WTC11 (cell line): ENCODE results near the gene MSH2. TPM values are rescaled to one million over a fixed set of nuclear protein-coding genes. Genes with fewer than 3 reads are reported as not detected.

ENCODE experiments used
- ATAC-seq: fragments of 200-7000 bp; cut with Tn5 transposase; 2 replicates; pipeline ENCODE4 v1.10.0; 2021; ENCODE audit warnings: mild to moderate bottlenecking, moderate library complexity
- Bru-seq: library from RNA; stranded (reverse); fragments of 400-500 nt; gene quantifications from one replicate; lab custom pipeline; 2021; lab: Mats Ljungman, UMichigan
- CTCF ChIA-PET: fragments of 300-600 bp; sonication (Branson Sonifier 250); formaldehyde crosslinking; loops from one replicate; lab custom pipeline; 2021; ENCODE audit warnings: antibody characterized with exemption; lab: Charles Lee
- POLR2A ChIA-PET: fragments of 350-600 bp; sonication (Branson Sonifier 250); formaldehyde crosslinking; loops from one replicate; lab custom pipeline; 2021; ENCODE audit warnings: antibody characterized with exemption; lab: Charles Lee
- DNase-seq: peaks from one replicate; pipeline ENCODE4 v3.0.0; 2021; ENCODE audit warnings: low spot score
- H3K27ac Mint-ChIP-seq: 2 replicates; pipeline ENCODE4 v1.8.0; 2021; ENCODE audit warnings: mixed read lengths
- H3K27me3 Mint-ChIP-seq: 2 replicates; pipeline ENCODE4 v1.8.0; 2021; ENCODE audit warnings: low read depth, mild to moderate bottlenecking, moderate library complexity, mixed read lengths
- H3K36me3 Mint-ChIP-seq: 2 replicates; pipeline ENCODE4 v1.8.0; 2021; ENCODE audit warnings: mixed read lengths
- H3K4me1 Mint-ChIP-seq: 2 replicates; pipeline ENCODE4 v1.8.0; 2022; ENCODE audit warnings: mixed read lengths
- H3K4me3 Mint-ChIP-seq: 2 replicates; pipeline ENCODE4 v1.8.0; 2021; ENCODE audit warnings: mild to moderate bottlenecking, moderate library complexity, mixed read lengths
- H3K9me3 Mint-ChIP-seq: 2 replicates; pipeline ENCODE4 v1.8.0; 2021; ENCODE audit warnings: mixed read lengths
- ARID4B ChIP-seq: sonication (generic); formaldehyde crosslinking; IDR thresholded peaks from 2 replicates; pipeline ENCODE4 v1.8.0; 2023; ENCODE audit warnings: missing genetic modification reagents, mild to moderate bottlenecking, borderline replicate concordance
- ATF1 ChIP-seq: sonication (generic); formaldehyde crosslinking; IDR thresholded peaks from 2 replicates; pipeline ENCODE4 v1.8.1; 2023; ENCODE audit warnings: mild to moderate bottlenecking, moderate library complexity, missing genetic modification reagents
- E2F4 ChIP-seq: sonication (generic); formaldehyde crosslinking; IDR thresholded peaks from 2 replicates; pipeline ENCODE4 v1.8.1; 2022; ENCODE audit warnings: low read depth, mild to moderate bottlenecking, moderate library complexity, missing genetic modification reagents, borderline replicate concordance
- GABPB1 ChIP-seq: sonication (generic); formaldehyde crosslinking; IDR thresholded peaks from 2 replicates; pipeline ENCODE4 v1.8.1; 2023; ENCODE audit warnings: mild to moderate bottlenecking, missing genetic modification reagents
- GTF2I ChIP-seq: fragments of 250-450 bp; sonication (Bioruptor Pico); conservative IDR thresholded peaks from 2 replicates; pipeline ENCODE4 v1.4.0; 2021; ENCODE audit warnings: mild to moderate bottlenecking
- IRF2 ChIP-seq: sonication (generic); formaldehyde crosslinking; IDR thresholded peaks from 2 replicates; pipeline ENCODE4 v1.8.0; 2022; ENCODE audit warnings: low read depth, missing genetic modification reagents, borderline replicate concordance
- JUN ChIP-seq: sonication (generic); formaldehyde crosslinking; IDR thresholded peaks from 2 replicates; pipeline ENCODE4 v1.8.0; 2023; ENCODE audit warnings: mild to moderate bottlenecking, missing genetic modification reagents
- NFE2L1 ChIP-seq: sonication (generic); formaldehyde crosslinking; IDR thresholded peaks from 2 replicates; pipeline ENCODE4 v1.8.1; 2023; ENCODE audit warnings: missing genetic modification reagents
- NFYB ChIP-seq: sonication (generic); formaldehyde crosslinking; conservative IDR thresholded peaks from 2 replicates; pipeline ENCODE4 v1.8.0; 2022; ENCODE audit warnings: low read depth, missing genetic modification reagents
- PREB ChIP-seq: sonication (generic); formaldehyde crosslinking; IDR thresholded peaks from 2 replicates; pipeline ENCODE4 v1.8.1; 2022; ENCODE audit warnings: mild to moderate bottlenecking, missing genetic modification reagents, moderate library complexity, borderline replicate concordance
- PRRX2 ChIP-seq: fragments of 250-450 bp; sonication (Bioruptor Pico); IDR thresholded peaks from 2 replicates; pipeline ENCODE4 v1.8.0; 2021; ENCODE audit warnings: mild to moderate bottlenecking
- SMAD4 ChIP-seq: sonication (generic); formaldehyde crosslinking; IDR thresholded peaks from 2 replicates; pipeline ENCODE4 v1.8.0; 2022; ENCODE audit warnings: mild to moderate bottlenecking, missing genetic modification reagents
- TEAD1 ChIP-seq: sonication (generic); formaldehyde crosslinking; IDR thresholded peaks from 2 replicates; pipeline ENCODE4 v1.8.0; 2022; ENCODE audit warnings: mild to moderate bottlenecking, missing genetic modification reagents
- TEAD4 ChIP-seq: sonication (generic); formaldehyde crosslinking; IDR thresholded peaks from 2 replicates; pipeline ENCODE4 v1.8.0; 2022; ENCODE audit warnings: mild to moderate bottlenecking, missing genetic modification reagents
- ZBTB21 ChIP-seq: sonication (generic); formaldehyde crosslinking; IDR thresholded peaks from 2 replicates; pipeline ENCODE4 v1.8.1; 2023; ENCODE audit warnings: mild to moderate bottlenecking, missing genetic modification reagents, borderline replicate concordance
- long read RNA-seq, 3 experiments: library from RNA in 1 of 3; library from capped mRNA in 1 of 3; library from polyadenylated mRNA in 1 of 3; unstranded in 2 of 3; stranded (forward) in 1 of 3; transcript quantifications; one replicate each; pipeline ENCODE4 v2.0.0, GENCODE V29; 2021
- total RNA-seq: library from RNA; stranded (reverse); gene quantifications from 3 replicates; pipeline ENCODE4 v1.2.3, GENCODE V29; 2021
- TF ChIP-seq, protein P1 (sequence below): sonication (generic); formaldehyde crosslinking; IDR thresholded peaks from 2 replicates; pipeline ENCODE4 v1.8.0; 2022; ENCODE audit warnings: mild to moderate bottlenecking, missing genetic modification reagents
- TF ChIP-seq, protein P2 (sequence below): sonication (generic); formaldehyde crosslinking; IDR thresholded peaks from 2 replicates; pipeline ENCODE4 v1.8.0; 2022; ENCODE audit warnings: mild to moderate bottlenecking, missing genetic modification reagents
- TF ChIP-seq, protein P3 (sequence below): sonication (generic); formaldehyde crosslinking; IDR thresholded peaks from 2 replicates; pipeline ENCODE4 v1.8.0; 2022; ENCODE audit warnings: missing genetic modification reagents
- TF ChIP-seq, protein P4 (sequence below): sonication (generic); formaldehyde crosslinking; IDR thresholded peaks from 2 replicates; pipeline ENCODE4 v1.8.0; 2023; ENCODE audit warnings: missing genetic modification reagents

MSH2 gene
- 207 to 244 TPM (median 209 TPM) in 3 replicates for total RNA-seq
- percentile 89 among the genes with signal in this experiment for Bru-seq, nascent RNA
- long read RNA-seq, experiment 1, full-length matches to known transcripts, result 1,120 of 1,370 reads
- long read RNA-seq, experiment 1, partial matches to known transcripts, result 128 of 1,370 reads
- long read RNA-seq, experiment 1, other reads (novel, unspliced or antisense), result 122 of 1,370 reads
- long read RNA-seq, experiment 2, transcript MSH2-201 (16 exons, 3,307 nt), result major isoform, 172 of 374 reads
- long read RNA-seq, experiment 2, partial matches to known transcripts, result 153 of 374 reads
- long read RNA-seq, experiment 2, other reads (novel, unspliced or antisense), result 49 of 374 reads
- long read RNA-seq, experiment 3, transcript MSH2-201 (16 exons, 3,307 nt), result major isoform, 165 of 249 reads
- long read RNA-seq, experiment 3, partial matches to known transcripts, result 64 of 249 reads
- long read RNA-seq, experiment 3, other reads (novel, unspliced or antisense), result 18 of 249 reads

DNA sequence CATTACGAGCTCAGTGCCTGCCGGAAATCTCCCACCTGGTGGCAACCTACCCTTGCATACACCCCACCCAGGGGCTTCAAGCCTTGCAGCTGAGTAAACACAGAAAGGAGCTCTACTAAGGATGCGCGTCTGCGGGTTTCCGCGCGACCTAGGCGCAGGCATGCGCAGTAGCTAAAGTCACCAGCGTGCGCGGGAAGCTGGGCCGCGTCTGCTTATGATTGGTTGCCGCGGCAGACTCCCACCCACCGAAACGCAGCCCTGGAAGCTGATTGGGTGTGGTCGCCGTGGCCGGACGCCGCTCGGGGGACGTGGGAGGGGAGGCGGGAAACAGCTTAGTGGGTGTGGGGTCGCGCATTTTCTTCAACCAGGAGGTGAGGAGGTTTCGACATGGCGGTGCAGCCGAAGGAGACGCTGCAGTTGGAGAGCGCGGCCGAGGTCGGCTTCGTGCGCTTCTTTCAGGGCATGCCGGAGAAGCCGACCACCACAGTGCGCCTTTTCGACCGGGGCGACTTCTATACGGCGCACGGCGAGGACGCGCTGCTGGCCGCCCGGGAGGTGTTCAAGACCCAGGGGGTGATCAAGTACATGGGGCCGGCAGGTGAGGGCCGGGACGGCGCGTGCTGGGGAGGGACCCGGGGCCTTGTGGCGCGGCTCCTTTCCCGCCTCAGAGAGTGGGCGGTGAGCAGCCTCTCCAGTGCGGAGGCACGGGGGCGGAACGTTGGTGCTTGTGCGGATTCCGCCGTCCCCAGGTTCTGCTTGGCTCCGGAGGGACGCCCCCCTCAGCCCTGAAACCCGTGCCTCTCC lies at the start of gene MSH2:
MSH2 (plus strand) TSS at position 352 of the 804 bp plus-strand sequence; CDS start at position 388, 36 bp downstream.
- H3K9me3 Mint-ChIP-seq, result peaks cover 13% of the 10 kb centered on the region
- H3K4me1 Mint-ChIP-seq, result peaks cover 44% of the 10 kb centered on the region
- ChIA-PET POLR2A (interaction anchor here (0.5 to 2.1 kb wide), 7 partner anchors 11 to 354 kb away, joined by 3 to 17 read pairs (median 5); no protein-coding TSS in a partner anchor), CTCF (interaction anchor here (0.6 to 2.6 kb wide), 11 partner anchors 13 to 380 kb away, joined by 3 to 34 read pairs (median 5); partner anchors contain the start of gene MSH6)
- DNase-seq (peak; percentile 95), ATAC-seq (peak; percentile 91)
- peak within 1 kb of the TSS; percentile 100 for H3K27ac Mint-ChIP-seq
- peaks cover 33% of the 10 kb centered on the region for H3K36me3 Mint-ChIP-seq
- peak within 1 kb of the TSS; percentile 91 for H3K4me3 Mint-ChIP-seq
- H3K27me3 Mint-ChIP-seq, result no peaks in the 10 kb centered on the region
- peak; percentile 49; the same call in 1 of the 2 replicates for TF ChIP-seq JUN
- TF ChIP-seq GABPB1 (CRISPR knock-in tag), result peak; percentile 10; the same call in 1 of the 2 replicates
- TF ChIP-seq TEAD1 (CRISPR knock-in tag), result peak; percentile 63
- TF ChIP-seq ZBTB21 (CRISPR knock-in tag), result 0 out of 2 replicates have a peak, but pooled peaks have one; percentile 50
- TF ChIP-seq E2F4 (CRISPR knock-in tag), result peak; percentile 95
- TF ChIP-seq, protein P1, sequence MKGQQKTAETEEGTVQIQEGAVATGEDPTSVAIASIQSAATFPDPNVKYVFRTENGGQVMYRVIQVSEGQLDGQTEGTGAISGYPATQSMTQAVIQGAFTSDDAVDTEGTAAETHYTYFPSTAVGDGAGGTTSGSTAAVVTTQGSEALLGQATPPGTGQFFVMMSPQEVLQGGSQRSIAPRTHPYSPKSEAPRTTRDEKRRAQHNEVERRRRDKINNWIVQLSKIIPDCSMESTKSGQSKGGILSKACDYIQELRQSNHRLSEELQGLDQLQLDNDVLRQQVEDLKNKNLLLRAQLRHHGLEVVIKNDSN (CRISPR knock-in tag), result peak; percentile 49; the same call in 1 of the 2 replicates
- TF ChIP-seq PRRX2, result no peak
- no peak for TF ChIP-seq ATF1
- peak; percentile 70; the same call in 1 of the 2 replicates for TF ChIP-seq SMAD4 (CRISPR knock-in tag)
- TF ChIP-seq, protein P2, sequence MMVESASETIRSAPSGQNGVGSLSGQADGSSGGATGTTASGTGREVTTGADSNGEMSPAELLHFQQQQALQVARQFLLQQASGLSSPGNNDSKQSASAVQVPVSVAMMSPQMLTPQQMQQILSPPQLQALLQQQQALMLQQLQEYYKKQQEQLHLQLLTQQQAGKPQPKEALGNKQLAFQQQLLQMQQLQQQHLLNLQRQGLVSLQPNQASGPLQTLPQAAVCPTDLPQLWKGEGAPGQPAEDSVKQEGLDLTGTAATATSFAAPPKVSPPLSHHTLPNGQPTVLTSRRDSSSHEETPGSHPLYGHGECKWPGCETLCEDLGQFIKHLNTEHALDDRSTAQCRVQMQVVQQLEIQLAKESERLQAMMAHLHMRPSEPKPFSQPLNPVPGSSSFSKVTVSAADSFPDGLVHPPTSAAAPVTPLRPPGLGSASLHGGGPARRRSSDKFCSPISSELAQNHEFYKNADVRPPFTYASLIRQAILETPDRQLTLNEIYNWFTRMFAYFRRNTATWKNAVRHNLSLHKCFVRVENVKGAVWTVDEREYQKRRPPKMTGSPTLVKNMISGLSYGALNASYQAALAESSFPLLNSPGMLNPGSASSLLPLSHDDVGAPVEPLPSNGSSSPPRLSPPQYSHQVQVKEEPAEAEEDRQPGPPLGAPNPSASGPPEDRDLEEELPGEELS, result peak; percentile 66; the same call in 1 of the 2 replicates
- peak; percentile 99 for TF ChIP-seq NFYB
- peak; percentile 84; the same call in 1 of the 2 replicates for TF ChIP-seq ARID4B (CRISPR knock-in tag)
- TF ChIP-seq, protein P3, sequence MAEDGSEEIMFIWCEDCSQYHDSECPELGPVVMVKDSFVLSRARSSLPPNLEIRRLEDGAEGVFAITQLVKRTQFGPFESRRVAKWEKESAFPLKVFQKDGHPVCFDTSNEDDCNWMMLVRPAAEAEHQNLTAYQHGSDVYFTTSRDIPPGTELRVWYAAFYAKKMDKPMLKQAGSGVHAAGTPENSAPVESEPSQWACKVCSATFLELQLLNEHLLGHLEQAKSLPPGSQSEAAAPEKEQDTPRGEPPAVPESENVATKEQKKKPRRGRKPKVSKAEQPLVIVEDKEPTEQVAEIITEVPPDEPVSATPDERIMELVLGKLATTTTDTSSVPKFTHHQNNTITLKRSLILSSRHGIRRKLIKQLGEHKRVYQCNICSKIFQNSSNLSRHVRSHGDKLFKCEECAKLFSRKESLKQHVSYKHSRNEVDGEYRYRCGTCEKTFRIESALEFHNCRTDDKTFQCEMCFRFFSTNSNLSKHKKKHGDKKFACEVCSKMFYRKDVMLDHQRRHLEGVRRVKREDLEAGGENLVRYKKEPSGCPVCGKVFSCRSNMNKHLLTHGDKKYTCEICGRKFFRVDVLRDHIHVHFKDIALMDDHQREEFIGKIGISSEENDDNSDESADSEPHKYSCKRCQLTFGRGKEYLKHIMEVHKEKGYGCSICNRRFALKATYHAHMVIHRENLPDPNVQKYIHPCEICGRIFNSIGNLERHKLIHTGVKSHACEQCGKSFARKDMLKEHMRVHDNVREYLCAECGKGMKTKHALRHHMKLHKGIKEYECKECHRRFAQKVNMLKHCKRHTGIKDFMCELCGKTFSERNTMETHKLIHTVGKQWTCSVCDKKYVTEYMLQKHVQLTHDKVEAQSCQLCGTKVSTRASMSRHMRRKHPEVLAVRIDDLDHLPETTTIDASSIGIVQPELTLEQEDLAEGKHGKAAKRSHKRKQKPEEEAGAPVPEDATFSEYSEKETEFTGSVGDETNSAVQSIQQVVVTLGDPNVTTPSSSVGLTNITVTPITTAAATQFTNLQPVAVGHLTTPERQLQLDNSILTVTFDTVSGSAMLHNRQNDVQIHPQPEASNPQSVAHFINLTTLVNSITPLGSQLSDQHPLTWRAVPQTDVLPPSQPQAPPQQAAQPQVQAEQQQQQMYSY (CRISPR knock-in tag), result 0 out of 2 replicates have a peak, but pooled peaks have one; percentile 22
- peak; percentile 59 for TF ChIP-seq NFE2L1
- TF ChIP-seq, protein P4, sequence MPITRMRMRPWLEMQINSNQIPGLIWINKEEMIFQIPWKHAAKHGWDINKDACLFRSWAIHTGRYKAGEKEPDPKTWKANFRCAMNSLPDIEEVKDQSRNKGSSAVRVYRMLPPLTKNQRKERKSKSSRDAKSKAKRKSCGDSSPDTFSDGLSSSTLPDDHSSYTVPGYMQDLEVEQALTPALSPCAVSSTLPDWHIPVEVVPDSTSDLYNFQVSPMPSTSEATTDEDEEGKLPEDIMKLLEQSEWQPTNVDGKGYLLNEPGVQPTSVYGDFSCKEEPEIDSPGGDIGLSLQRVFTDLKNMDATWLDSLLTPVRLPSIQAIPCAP (CRISPR knock-in tag), result peak; percentile 77
- no peak for TF ChIP-seq PREB (CRISPR knock-in tag)
- TF ChIP-seq GTF2I (CRISPR knock-in tag), result no peak
- TF ChIP-seq IRF2, result no peak
- TF ChIP-seq TEAD4 (CRISPR knock-in tag), result no peak
